GM21367 (cell line): ENCODE measurements around the gene NSMCE3.

ENCODE experiments used
- ATAC-seq: cut with Tn5 transposase; IDR thresholded peaks from one replicate; pipeline ENCODE4 v1.9.1; 2021; ENCODE audit not compliant: unreplicated experiment

NSMCE3 gene

DNA sequence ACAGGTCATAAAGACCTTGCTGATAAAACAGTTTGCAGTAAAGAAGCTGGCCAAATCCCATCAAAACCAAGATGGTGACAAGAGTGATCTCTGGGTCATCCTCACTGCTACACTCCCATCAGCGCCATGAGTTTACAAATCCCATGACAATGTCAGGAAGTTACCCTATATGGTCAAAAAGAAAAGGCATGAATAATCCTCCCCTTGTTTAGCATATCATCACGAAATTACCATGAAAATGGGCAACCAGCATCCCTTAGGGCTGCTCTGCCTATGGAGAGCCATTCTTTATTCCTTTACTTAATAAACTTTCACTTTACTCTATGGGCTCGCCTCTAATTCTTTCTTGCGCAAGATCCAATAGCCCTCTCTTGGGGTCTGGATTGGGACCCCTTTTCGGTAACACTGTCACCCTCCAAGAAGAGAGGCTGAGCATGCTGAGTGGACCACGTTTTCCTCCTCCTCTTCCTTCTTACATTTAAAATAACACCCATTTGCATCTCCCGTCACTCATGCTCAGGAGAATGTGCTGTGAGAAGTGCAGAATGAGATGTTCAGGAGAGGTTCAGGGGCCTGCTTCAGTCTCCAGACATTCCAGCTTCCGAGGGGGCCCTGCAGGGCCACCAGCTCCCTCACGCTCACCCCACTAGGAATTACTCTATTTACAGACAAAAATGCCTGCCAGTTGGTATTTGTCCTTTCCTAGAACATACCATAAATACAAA lies 47.3 kb downstream of the NSMCE3 start:
- no peak for ATAC-seq

- ATAC-seq = no peak
Measured at GRCh38 chr15:29220852-29221251, 48.8 kb downstream of the NSMCE3 start.

- ATAC-seq = no peak
Measured at GRCh38 chr15:29216955-29217354, 52.7 kb downstream of the NSMCE3 start.
